H1 (cell line): ENCODE data around the gene ZC3H12C. TPM values are rescaled to one million over a fixed set of nuclear protein-coding genes. Genes with fewer than 3 reads are reported as not detected.

ENCODE experiments used
- CTCF ChIA-PET: fragments of 300-600 bp; sonication (Branson Sonifier 250); formaldehyde crosslinking; loops from one replicate; lab custom pipeline; 2021; ENCODE audit not compliant: partially characterized antibody; lab: Charles Lee
- POLR2A ChIA-PET: fragments of 300-600 bp; sonication (Branson Sonifier 250); formaldehyde crosslinking; loops from one replicate; lab custom pipeline; 2021; ENCODE audit warnings: inconsistent platforms; ENCODE audit not compliant: partially characterized antibody; lab: Charles Lee
- DNase-seq, 2 experiments: peaks; one replicate each; pipeline versions ENCODE4 v3.0.0 to v3.0.0-alpha.2; 2010 to 2022; ENCODE audit warnings: low spot score in 2 of 2, low read depth in 1 of 2, mixed read lengths in 1 of 2
- FAIRE-seq: peaks from 2 replicates; lab custom pipeline; 2011; peaks lifted over from hg19 to GRCh38; lab: Jason Lieb, UNC
- H2AFZ ChIP-seq: 2 replicates; pipeline ENCODE4 v1.8.1; 2012; ENCODE audit warnings: low read length, inconsistent platforms
- H2AK5ac ChIP-seq: 2 replicates; pipeline ENCODE4 v1.6.1; 2013; ENCODE audit warnings: low read depth, low read length
- H2BK120ac ChIP-seq: replicated peaks from 2 replicates; pipeline ENCODE3; 2013; ENCODE audit warnings: low read depth, low read length, inconsistent platforms
- H2BK12ac ChIP-seq: 2 replicates; pipeline ENCODE4 v1.6.1; 2013; ENCODE audit warnings: low read depth, low read length
- H2BK15ac ChIP-seq: 2 replicates; pipeline ENCODE4 v1.6.1; 2013; ENCODE audit warnings: low read length
- H2BK20ac ChIP-seq: 2 replicates; pipeline ENCODE4 v1.6.1; 2013; ENCODE audit warnings: low read length
- H2BK5ac ChIP-seq: 2 replicates; pipeline ENCODE4 v1.6.1; 2013; ENCODE audit warnings: low read depth, low read length
- H3K14ac ChIP-seq: 2 replicates; pipeline ENCODE4 v1.6.1; 2013; ENCODE audit warnings: inconsistent platforms; ENCODE audit not compliant: insufficient read length
- H3K18ac ChIP-seq: 2 replicates; pipeline ENCODE4 v1.6.1; 2013; ENCODE audit warnings: low read length; ENCODE audit errors: extremely low read depth
- H3K23ac ChIP-seq: 2 replicates; pipeline ENCODE4 v1.6.1; 2013; ENCODE audit warnings: inconsistent platforms; ENCODE audit not compliant: insufficient read length
- H3K23me2 ChIP-seq: 2 replicates; pipeline ENCODE4 v1.6.1; 2013; ENCODE audit warnings: low read depth, low read length
- H3K27ac ChIP-seq: 2 replicates; pipeline ENCODE4 v1.6.1; 2011; ENCODE audit warnings: low read depth, low read length, inconsistent platforms
- H3K27me3 ChIP-seq, 4 experiments: replicated peaks in 1 of 4; 1 replicate in 1 of 4; 2 replicates in 3 of 4; pipeline versions ENCODE4 v1.6.1 to v1.8.1; 2011 to 2013; ENCODE audit warnings: low read length in 3 of 4, mild to moderate bottlenecking in 3 of 4, inconsistent platforms in 2 of 4, mixed read lengths in 2 of 4, moderate library complexity in 1 of 4; ENCODE audit not compliant: control insufficient read depth in 3 of 4, insufficient read depth in 3 of 4; ENCODE audit errors: extremely low read depth in 1 of 4
- H3K36me3 ChIP-seq, 4 experiments: 2 replicates each; pipeline versions ENCODE4 v1.6.1 to v1.8.1; 2011 to 2013; ENCODE audit warnings: mild to moderate bottlenecking in 4 of 4, low read length in 3 of 4, moderate library complexity in 2 of 4, control low read depth in 1 of 4, inconsistent platforms in 1 of 4; ENCODE audit not compliant: insufficient read depth in 4 of 4, control insufficient read depth in 2 of 4
- H3K4ac ChIP-seq: replicated peaks from 2 replicates; pipeline ENCODE3; 2013; ENCODE audit warnings: low read length, low read depth, mixed read lengths, inconsistent platforms; ENCODE audit not compliant: insufficient read length
- H3K4me1 ChIP-seq, 4 experiments: replicated peaks in 1 of 4; 1 replicate in 1 of 4; 2 replicates in 3 of 4; pipeline versions ENCODE4 v1.6.1 to v1.8.1; 2011 to 2013; ENCODE audit warnings: low read length in 3 of 4, inconsistent platforms in 2 of 4, mixed read lengths in 1 of 4; ENCODE audit not compliant: insufficient read depth in 4 of 4, control insufficient read depth in 3 of 4
- H3K4me2 ChIP-seq, 2 experiments: 2 replicates each; pipeline versions ENCODE4 v1.6.1 to v1.8.1; 2011 to 2013; ENCODE audit warnings: low read depth in 2 of 2, low read length in 2 of 2, control low read depth in 1 of 2, inconsistent platforms in 1 of 2, mild to moderate bottlenecking in 1 of 2; ENCODE audit not compliant: insufficient read depth in 1 of 2
- H3K4me3 ChIP-seq, 4 experiments: fragments of 200-600, 300-600 bp in 1 of 4; sonication (generic), shearing (Covaris generic), sonication (Bioruptor Twin) in 1 of 4; 2 replicates each; pipeline versions ENCODE4 v1.5.1 to v1.8.1; 2011 to 2016; ENCODE audit warnings: low read length in 4 of 4, low read depth in 3 of 4, control low read depth in 2 of 4, inconsistent platforms in 2 of 4, mild to moderate bottlenecking in 2 of 4, mixed read lengths in 1 of 4, moderate library complexity in 1 of 4; ENCODE audit not compliant: insufficient read depth in 2 of 4; ENCODE audit errors: extremely low read depth in 1 of 4
- H3K56ac ChIP-seq: replicated peaks from 2 replicates; pipeline ENCODE3; 2013; ENCODE audit warnings: low read depth, mild to moderate bottlenecking, mixed read lengths, low read length, inconsistent platforms; ENCODE audit not compliant: insufficient read length
- H3K79me1 ChIP-seq: 2 replicates; pipeline ENCODE4 v1.6.1; 2013; ENCODE audit warnings: low read depth, low read length, control low read depth
- H3K79me2 ChIP-seq, 2 experiments: 2 replicates each; pipeline versions ENCODE4 v1.6.1 to v1.8.1; 2012 to 2013; ENCODE audit warnings: low read length in 2 of 2, mild to moderate bottlenecking in 2 of 2, inconsistent platforms in 1 of 2; ENCODE audit not compliant: insufficient read depth in 2 of 2, control insufficient read depth in 1 of 2
- H3K9ac ChIP-seq, 4 experiments: replicated peaks in 1 of 4; 1 replicate in 1 of 4; 2 replicates in 3 of 4; pipeline versions ENCODE4 v1.6.1 to v1.8.1; 2011 to 2013; ENCODE audit warnings: low read depth in 3 of 4, low read length in 3 of 4, control low read depth in 2 of 4, mild to moderate bottlenecking in 2 of 4, moderate library complexity in 2 of 4, inconsistent platforms in 1 of 4; ENCODE audit errors: extremely low read depth in 1 of 4
- H3K9me3 ChIP-seq, 2 experiments: 2 replicates each; pipeline versions ENCODE4 v1.6.1 to v1.8.1; 2012 to 2013; ENCODE audit warnings: mild to moderate bottlenecking in 2 of 2, moderate library complexity in 2 of 2, control low read depth in 1 of 2, inconsistent platforms in 1 of 2, low read depth in 1 of 2, low read length in 1 of 2, mixed read lengths in 1 of 2; ENCODE audit not compliant: insufficient read depth in 2 of 2
- H4K20me1 ChIP-seq, 2 experiments: replicated peaks in 1 of 2; 2 replicates each; pipeline versions ENCODE3 to v1.8.1; 2011 to 2013; ENCODE audit warnings: inconsistent platforms in 2 of 2, low read length in 2 of 2, mild to moderate bottlenecking in 1 of 2; ENCODE audit not compliant: insufficient read depth in 2 of 2, control insufficient read depth in 1 of 2
- H4K5ac ChIP-seq: 2 replicates; pipeline ENCODE4 v1.6.1; 2013; ENCODE audit warnings: low read length, low read depth, mixed read lengths, inconsistent platforms; ENCODE audit not compliant: insufficient read length
- H4K8ac ChIP-seq: 2 replicates; pipeline ENCODE4 v1.8.0; 2013; ENCODE audit warnings: mild to moderate bottlenecking, moderate library complexity, low read length, inconsistent platforms; ENCODE audit not compliant: insufficient read depth; ENCODE audit errors: extremely low read depth
- H4K91ac ChIP-seq: replicated peaks from 2 replicates; pipeline ENCODE3; 2013; ENCODE audit warnings: low read length, mixed read lengths, inconsistent platforms; ENCODE audit not compliant: insufficient read length
- CEBPB ChIP-seq: IDR thresholded peaks from 2 replicates; pipeline ENCODE4 v1.6.1; 2012; ENCODE audit warnings: low read depth, low read length
- CREB1 ChIP-seq: IDR thresholded peaks from 2 replicates; pipeline ENCODE4 v1.6.1; 2012; ENCODE audit warnings: inconsistent platforms
- CTBP2 ChIP-seq: IDR thresholded peaks from 2 replicates; pipeline ENCODE4 v1.7.0; 2011; ENCODE audit warnings: borderline replicate concordance, mild to moderate bottlenecking, moderate library complexity, mixed read lengths, low read length; ENCODE audit not compliant: insufficient read depth, insufficient read length
- NANOG ChIP-seq: IDR thresholded peaks from 2 replicates; pipeline ENCODE4 v1.6.1; 2011; ENCODE audit warnings: low read length, low read depth, mild to moderate bottlenecking, inconsistent platforms; ENCODE audit not compliant: insufficient read depth, poor library complexity, severe bottlenecking
- POLR2AphosphoS5 ChIP-seq: IDR thresholded peaks from 2 replicates; pipeline ENCODE4 v1.6.1; 2011; ENCODE audit warnings: low read depth, low read length
- SUZ12 ChIP-seq: fragments of 200-600 bp; sonication (generic); IDR thresholded peaks from 2 replicates; pipeline ENCODE4 v1.6.1; 2012; ENCODE audit warnings: mild to moderate bottlenecking, inconsistent platforms, low read length, moderate library complexity, mixed read lengths
- WGBS, 2 experiments: shearing (Covaris generic) in 1 of 2; methylation state at CpG; one replicate each; pipeline versions ENCODE4 v1.1.6 to v1.1.7; 2013 to 2015; ENCODE audit warnings: low lambda C conversion rate in 2 of 2, mixed read lengths in 2 of 2, inconsistent platforms in 1 of 2, low coverage in 1 of 2, missing lambda C conversion rate in 1 of 2; ENCODE audit not compliant: insufficient replicate concordance in 2 of 2, insufficient coverage in 1 of 2, insufficient read length in 1 of 2; ENCODE audit errors: extremely low coverage in 1 of 2, missing lambda C conversion rate in 1 of 2; 5-methylcytosine and 5-hydroxymethylcytosine counted together
- polyA plus RNA-seq, 7 experiments: library from polyadenylated mRNA; depleted of rRNA in 3 of 7; stranded (reverse) in 5 of 7; unstranded in 2 of 7; fragments of >200 nt in 5 of 7; fragments of 200-250 nt in 2 of 7; gene quantifications; 1 replicate in 5 of 7; 2 replicates in 1 of 7; 4 replicates in 1 of 7; pipeline versions ENCODE4 v1.2.1 to v1.2.3, GENCODE V29; 2011 to 2013; ENCODE audit warnings: missing spikeins in 2 of 7, mixed read lengths in 2 of 7
- total RNA-seq: library from RNA; stranded (reverse); fragmentation: NEBNext Ultra II Directional; extraction: Animal tissue kit (Norgen Biotek cat#: 25700); gene quantifications from 2 replicates; pipeline ENCODE4 v1.2.1, GENCODE V29; 2021

ZC3H12C gene
- total and polyA plus RNA-seq, 2 of the 8 experiments (the other 6 are each of a cell fraction or from before 2014, with no cell fraction given) = 2.0 to 2.7 TPM

DNA sequence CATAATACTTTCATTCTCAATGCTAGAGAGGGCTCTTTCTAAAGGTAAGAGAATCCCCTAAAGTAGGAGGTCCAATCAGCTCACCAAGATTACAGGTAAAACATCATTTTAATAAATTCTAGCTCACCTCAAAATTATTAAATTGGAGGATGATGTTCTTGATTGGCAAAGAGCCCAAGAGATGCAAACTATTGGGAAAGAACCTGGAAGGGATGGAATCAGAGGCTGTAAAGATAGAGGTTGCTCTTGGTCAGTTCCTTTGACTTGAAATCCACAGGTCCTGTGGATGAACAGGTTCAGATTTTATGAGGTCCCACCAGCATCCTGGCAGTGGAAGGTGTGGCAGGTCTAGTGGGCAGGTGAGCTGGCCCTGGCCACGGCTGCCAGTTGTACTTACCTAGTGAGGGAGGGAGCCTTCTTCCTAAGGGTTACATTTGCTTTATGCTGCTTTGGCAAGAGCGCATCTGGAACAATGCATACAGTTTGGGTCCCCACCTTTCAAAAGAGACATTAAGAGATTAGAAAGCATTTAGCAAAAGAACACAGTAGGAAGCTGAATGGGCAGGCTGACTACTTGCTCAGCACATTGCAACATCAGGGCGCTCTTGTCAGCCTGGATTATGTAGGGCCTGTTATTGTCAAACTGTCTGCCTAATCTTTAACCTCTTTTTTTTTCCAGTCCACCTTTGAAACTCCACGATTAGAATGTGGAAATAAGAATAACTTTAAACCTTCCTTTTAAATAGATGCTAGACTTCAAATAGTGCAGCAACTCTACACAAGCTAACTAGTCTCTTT is 106.2 kb downstream of the ZC3H12C start:
- Histone ChIP-seq H3K36me3 (no peaks in the 10 kb centered on the region), H3K4me3 (no peak overlapping the region), H2BK12ac (no peak overlapping the region), H4K5ac (no peak overlapping the region), H3K27me3 (no peaks in the 10 kb centered on the region), H3K23me2 (no peaks in the 10 kb centered on the region; the same call in 1 of the 2 replicates), H3K9ac (no peak overlapping the region), H2BK20ac (no peak overlapping the region), H3K4me2 (peak overlapping the region; percentile 29 to 30; a peak in 2 of 4 replicates), H4K20me1 (no peaks in the 10 kb centered on the region), H2BK120ac (no peak overlapping the region), H3K14ac (no peak overlapping the region), H3K79me2 (no peaks in the 10 kb centered on the region), H2AK5ac (no peak overlapping the region), H3K79me1 (no peaks in the 10 kb centered on the region), H3K27ac (no peak overlapping the region), H4K91ac (no peak overlapping the region), H3K4me1 (peaks cover 0 to 8% (median 4%) of the 10 kb centered on the region in 4 experiments; a peak in 6 of 7 replicates), H2BK15ac (no peak overlapping the region), H3K9me3 (no peaks in the 10 kb centered on the region), H4K8ac (no peak overlapping the region), H2BK5ac (no peak overlapping the region), H3K23ac (no peak overlapping the region), H3K18ac (no peak overlapping the region), H2AFZ (no peak overlapping the region), H3K56ac (no peak overlapping the region), H3K4ac (no peak overlapping the region)
- ChIA-PET POLR2A (interaction anchor here (0.7 to 1.6 kb wide), 2 partner anchors 230 to 248 kb away, joined by 3 to 4 read pairs; partner anchors contain the start of gene FDX1), CTCF (interaction anchor here (0.8 to 12.7 kb wide), 16 partner anchors 11 to 1222 kb away, joined by 3 to 130 read pairs (median 3); partner anchors contain the start of gene FDX1)
- peak in 1 of 2 experiments; percentile 37 for DNase-seq
- TF ChIP-seq SUZ12 = no peak
- TF ChIP-seq POLR2AphosphoS5 = no peak
- no peak for TF ChIP-seq CTBP2
- peak; percentile 50; the same call in 1 of the 2 replicates for TF ChIP-seq CEBPB
- TF ChIP-seq NANOG = no peak
- TF ChIP-seq CREB1 = no peak
- no peak for FAIRE-seq
- WGBS, 2 experiments = 75% methylated on average over 4 of the region's 4 CpGs; no CpG with 5 or more reads in 1 of the 2 experiments
